ENCODE measurements around the gene SERINC4.
"Not testable (repeated sequence)": the region's sequence is repeated elsewhere in the genome, so short reads cannot be mapped to it uniquely, and the experiment has no call there.

The SERINC4 gene

GRCh38 chr15:43799945-43800285 lies at the start of gene SERINC4:
SERINC4 (minus strand) TSS chr15:43800220; CDS start chr15:43799986, 234 bp downstream.
- no peak for DNase-seq

DNA sequence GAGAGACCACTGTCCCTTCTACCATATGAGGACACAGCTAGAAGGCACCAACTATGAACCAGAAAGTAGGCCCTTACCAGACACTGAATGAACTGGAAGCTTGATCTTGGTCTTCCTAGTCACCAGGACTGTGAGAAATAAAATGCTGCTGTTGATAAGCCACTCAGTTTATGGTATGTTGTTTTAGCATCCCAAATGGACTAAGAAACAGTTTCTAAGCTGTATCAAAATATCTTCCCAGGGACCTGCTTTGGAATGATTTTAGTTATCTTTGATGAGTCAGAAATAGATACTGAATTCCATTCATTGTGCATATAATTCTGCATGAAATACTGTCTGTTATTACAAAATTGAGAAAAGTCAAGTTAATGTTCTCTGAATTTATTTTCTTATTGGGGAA lies 45.4 kb upstream of the SERINC4 start:
- DNase-seq: no peak

- not testable (repeated sequence) for DNase-seq
These were observed 32.5 kb upstream of the SERINC4 start for GRCh38 chr15:43832485-43832884.

- not testable (repeated sequence) for DNase-seq
These were observed 31.6 kb upstream of the SERINC4 start for GRCh38 chr15:43831519-43832052.

DNA sequence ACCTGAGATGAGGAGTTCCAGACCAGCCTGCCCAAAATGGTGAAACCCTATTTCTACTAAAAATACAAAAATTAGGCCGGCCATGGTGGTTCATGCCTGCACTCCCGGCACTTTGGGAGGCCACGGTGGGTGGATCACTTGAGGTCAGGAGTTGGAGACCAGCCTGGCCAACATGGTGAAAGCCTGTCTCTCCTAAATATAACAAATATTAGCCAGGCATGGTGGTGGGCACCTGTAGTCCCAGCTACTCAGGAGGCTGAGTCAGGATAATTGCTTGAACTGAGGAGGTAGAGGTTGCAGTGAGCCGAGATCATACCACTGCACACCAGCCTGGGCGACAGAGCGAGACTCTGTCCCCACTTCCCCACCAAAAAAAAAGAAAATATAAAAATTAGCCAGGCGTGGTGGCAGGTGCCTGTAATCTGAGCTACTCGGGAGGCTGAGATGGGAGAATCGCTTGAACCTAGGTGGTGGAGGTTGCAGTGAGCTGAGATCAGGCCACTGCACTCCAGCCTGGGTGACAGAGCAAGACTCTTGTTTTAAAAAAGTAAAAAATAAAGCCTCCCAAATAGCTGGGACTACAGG lies 30.8 kb upstream of the SERINC4 start:
- DNase-seq: not testable (repeated sequence)

DNA sequence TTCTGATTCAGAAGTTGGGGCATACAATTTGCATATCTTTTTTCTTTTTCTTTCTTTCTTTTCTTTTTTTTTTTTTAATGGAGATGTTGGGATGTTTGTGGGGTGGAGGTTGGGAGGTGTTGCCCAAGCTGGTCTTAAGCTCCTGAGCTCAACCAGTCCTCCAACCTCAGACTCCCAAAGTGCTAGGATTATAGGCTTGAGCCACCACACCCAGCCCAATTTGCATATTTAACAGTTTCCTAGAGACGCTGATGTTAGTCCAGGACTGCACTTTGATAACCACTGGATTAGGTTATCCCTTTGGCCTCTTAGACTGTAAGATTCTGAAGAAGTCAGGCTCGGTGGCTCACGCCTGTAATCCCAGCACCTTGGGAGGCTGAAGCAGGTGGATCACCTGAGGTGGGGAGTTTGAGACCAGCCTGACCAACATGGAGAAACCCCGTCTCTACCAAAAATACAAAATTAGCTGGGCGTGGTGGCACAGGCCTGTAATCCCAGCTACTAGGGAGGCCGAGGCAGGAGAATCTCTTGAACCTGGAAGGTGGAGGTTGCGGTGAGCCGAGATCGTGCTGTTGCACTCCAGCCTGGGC lies 30.0 kb upstream of the SERINC4 start:
- not testable (repeated sequence) for DNase-seq

GRCh38 chr15:43828061-43828657 lies 28.1 kb upstream of the SERINC4 start:
- no peak for DNase-seq

DNA sequence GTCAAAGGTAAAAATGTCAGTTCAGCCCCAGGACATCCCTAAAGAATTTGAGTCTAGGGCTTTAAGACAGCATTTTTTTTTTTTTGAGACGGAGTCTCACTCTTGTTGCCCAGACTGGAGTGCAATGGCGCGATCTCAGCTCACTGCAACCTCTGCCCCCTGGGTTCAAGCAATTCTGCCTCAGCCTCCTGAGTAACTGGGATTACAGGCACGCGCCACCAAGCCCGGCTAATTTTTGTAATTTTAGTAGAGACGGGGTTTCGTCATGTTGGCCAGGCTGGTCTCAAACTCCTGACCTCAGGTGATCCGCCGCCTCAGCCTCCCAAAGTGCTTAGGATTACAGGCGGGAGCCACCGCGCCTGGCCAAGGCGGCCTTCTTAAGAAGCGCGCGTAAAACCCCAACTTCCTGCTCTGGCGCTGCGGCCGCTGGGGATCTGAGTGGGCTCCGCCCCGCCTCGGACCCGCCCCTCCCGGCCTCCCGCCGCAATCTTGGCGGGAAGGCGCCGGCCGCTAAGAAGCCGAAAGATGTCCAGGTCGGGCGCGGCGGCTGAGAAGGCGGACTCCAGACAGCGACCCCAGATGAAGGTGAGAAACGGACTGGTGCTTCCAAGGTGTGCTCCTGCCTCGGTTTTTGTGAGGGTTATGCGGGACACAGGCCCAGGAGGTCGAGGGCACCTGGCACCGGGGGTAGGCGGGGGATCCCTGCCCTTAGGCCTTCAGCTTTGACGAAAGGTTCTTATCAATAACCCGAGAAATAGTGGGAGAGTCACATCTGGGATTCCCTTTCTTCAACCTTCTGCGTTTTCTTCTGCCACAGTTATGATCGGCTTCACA lies 26.7 kb upstream of the SERINC4 start, which contains the start of gene WDR76:
TSS of gene WDR76 (plus strand) at position 495 of the 834 bp plus-strand sequence. CDS start at position 526, 31 bp downstream.
- DNase-seq: peak; percentile 59

GRCh38 chr15:43826029-43826507 lies 26.0 kb upstream of the SERINC4 start:
- DNase-seq: no peak

DNA sequence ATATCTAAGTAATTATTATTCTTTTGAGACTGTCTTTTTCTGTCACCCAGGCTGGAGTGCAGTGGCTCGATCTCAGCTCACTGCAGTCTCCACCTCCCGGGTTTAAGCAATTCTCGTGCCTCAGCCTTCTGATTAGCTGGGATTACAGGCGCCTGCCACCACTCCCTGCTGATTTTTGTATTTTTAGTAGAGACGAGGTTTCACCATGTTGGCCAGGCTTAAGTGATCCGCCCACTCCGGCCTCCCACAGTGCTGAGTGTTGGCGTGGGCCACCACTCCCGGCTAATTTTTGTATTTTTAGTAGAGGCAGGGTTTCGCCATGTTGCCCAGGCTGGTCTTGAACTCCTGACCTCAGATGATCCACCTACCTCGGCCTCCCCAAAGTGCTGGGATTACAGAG lies 25.3 kb upstream of the SERINC4 start:
- not testable (repeated sequence) for DNase-seq

DNA sequence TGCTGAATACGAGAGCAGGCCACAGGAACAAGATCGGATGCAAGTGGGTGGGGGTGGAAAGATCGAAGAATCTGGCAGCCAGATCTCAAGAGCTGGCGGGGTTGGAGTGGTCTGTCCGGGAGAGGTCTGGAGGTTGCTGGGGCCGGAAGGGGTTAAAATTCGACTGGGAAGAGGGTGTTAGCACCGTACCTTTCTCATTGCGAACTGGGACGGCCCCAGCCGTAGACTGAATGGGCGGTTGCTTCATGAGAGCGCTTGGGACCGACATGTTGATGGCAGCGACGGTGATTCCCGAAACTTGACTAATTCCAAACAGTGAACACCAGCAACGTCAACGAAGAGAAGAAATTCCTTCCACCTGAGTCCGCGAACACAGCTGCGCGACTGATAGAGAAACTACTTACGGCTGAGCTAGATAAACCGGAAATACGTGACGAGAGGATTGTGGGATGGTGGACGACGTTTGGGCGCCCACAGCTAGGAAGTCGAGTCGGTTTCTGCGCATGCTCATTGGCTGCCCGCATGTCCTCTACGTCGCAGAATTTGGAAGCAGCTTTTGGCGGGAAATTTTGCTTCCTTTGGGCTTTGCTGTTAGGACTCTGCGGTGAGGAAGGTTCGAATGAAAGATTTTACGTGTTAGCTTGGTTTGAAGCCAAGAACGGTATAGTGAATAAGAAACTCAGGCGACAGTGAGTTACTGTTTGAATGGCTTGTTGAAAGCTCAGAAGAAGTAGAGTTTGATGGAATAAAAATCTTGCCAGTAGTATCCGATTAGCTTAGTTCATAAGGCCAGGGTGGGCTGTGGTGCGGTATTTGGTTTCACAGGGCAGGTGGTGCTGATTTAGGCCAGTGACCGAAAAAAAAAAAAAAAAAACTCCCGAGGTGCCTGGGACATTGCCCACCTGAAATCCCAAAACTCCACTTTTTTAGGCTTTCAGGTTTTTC lies 24.6 kb upstream of the SERINC4 start, which contains the start of gene MFAP1:
TSS of gene MFAP1 (minus strand) at position 389 of the 945 bp plus-strand sequence. CDS start at position 268, 121 bp downstream.
- DNase-seq: peak; percentile 96

DNA sequence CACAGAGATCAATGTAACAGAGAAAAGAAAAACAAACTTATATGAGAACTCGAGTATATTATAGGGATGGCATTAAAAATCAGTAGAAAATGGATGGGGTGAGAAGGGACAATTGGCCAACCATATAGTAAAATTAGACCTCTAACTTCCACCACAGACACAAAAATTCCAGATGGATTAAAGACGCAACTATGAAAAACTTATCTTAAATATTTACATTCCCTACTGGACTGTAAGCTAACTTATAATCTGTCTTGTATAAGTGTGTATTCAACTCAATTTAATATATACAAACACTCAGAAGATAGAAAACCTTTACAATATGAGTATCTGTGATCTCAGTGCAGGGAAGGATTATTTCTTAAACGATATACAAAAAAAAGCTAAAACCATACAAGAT lies 21.5 kb upstream of the SERINC4 start:
- DNase-seq: no peak

DNA sequence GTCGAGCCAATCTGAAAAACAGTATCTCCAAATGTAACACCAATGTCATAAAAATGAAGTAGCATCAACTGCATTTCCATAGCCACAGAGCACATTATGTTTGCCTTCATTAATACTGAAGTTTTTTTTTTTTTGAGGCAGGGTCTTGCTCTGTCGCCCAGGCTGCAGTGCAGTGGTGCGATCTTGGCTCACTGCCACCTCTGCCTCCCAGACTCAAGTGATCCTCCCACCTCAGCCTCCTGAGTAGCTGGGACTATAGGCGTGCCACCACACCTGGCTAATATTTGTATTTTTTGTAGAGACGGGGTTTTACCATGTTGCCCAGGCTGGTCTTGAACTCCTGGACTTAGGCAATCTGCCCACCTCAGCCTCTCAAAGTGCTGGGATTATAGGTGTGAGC lies 15.0 kb upstream of the SERINC4 start:
- DNase-seq: not testable (repeated sequence)

DNA sequence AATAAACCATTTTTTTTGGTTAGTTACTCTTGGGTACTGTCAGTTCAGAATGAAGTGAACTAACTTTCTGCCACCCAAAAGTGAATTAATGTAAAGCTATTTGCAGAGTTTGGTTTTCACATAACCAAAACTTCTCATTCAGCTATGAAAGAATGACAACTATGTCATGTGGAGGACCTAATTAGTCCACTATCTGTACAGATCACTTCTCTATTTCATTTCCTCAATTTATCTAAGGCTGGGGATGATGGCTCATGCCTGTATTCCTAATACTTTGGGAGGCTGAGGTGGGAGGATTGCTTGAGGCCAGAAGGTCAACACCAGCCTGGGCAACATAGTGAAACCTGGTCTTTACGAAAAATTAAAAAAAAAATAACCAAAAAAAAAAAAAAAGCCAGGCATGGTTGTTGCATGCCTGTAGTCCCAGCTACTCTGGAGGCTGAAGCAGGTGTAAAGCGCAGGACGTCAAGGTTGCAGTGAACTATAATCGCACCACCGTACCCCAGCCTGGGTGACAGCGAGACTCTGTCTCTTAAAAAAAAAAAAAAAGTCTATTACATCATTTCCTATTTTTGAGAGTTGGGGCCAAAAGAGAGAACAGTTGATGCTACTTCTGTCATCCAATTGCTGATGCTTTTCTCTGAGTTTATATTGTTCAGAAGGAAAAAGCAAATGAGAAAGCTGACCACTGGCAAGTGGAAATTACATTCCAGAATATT lies 9.1 kb upstream of the SERINC4 start:
- no peak for DNase-seq

GRCh38 chr15:43808435-43808950 lies 8.5 kb upstream of the SERINC4 start:
- DNase-seq: no peak

DNA sequence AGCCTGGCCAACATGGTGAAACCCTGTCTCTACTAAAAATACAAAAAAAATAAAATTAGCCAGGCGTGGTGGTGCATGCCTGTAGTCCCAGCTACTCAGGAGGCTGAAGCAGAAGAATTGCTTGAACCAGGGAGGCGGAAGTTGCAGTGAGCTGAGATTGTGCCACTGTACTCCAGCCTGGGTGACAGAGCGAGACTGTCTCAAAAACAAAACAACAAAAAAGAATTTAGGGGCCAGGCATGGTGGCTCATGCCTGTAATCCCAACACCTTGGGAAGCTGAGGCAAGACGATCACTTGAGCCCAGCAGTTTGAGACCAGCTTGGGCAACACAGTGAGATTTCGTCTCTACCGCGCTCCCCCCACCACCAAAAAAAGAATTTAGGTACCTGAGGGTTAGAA lies 2.7 kb upstream of the SERINC4 start:
- DNase-seq: not testable (repeated sequence)

GRCh38 chr15:43800286-43801141 lies 494 bp upstream of the SERINC4 start, which contains the start of gene HYPK:
HYPK (plus strand) TSS chr15:43800599; CDS start chr15:43800623, 24 bp downstream.
- DNase-seq: peak; percentile 80

- no peak for DNase-seq
These were observed 643 bp downstream of the SERINC4 start for GRCh38 chr15:43799209-43799944.

- DNase-seq: no peak
These were observed 3.5 kb downstream of the SERINC4 start for GRCh38 chr15:43796566-43796965.

Data from NCI-H1048 (cell line).